ENCODE measurements around the gene VTI1B.

Gene VTI1B

DNA sequence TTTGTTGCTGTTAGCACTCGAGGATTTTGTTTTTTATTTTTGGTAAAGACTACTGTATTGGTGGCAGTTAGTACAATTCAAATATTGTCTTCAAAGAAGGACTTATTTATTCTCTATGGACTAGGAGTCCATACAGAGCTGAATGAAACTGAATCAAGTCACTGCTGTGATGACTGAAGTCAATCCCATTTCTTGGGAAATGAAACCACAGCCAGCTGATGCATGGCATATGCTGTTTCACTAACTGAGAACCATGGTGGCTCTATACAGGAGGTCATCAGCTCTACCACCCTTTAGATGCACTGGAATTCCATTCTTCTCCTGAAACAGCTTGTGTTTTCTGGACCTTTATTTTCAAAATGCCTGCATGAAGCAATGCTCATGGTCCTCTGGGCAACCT is 22.2 kb downstream of the VTI1B start:
- Histone ChIP-seq H3K4me2 (ENCODE audit: low read depth, low read length, poor library complexity, severe bottlenecking) (no peak overlapping the region), H3K79me2 (ENCODE audit: insufficient read depth, low read length) (no peaks in the 10 kb centered on the region), H3K27me3 (ENCODE audit: low read length) (no peaks in the 10 kb centered on the region)

DNA sequence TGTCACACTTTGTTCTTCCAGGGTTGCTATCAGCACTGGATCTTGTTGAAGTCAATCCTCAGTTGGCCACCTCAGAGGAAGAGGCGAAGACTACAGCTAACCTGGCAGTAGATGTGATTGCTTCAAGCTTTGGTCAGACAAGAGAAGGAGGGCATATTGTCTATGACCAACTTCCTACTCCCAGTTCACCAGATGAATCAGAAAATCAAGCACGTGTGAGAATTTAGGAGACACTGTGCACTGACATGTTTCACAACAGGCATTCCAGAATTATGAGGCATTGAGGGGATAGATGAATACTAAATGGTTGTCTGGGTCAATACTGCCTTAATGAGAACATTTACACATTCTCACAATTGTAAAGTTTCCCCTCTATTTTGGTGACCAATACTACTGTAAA is 23.7 kb downstream of the VTI1B start:
- Histone ChIP-seq H4K20me1 (ENCODE audit: low read depth, low read length) (no peaks in the 10 kb centered on the region), H3F3A (ENCODE audit: insufficient read depth) (no peaks in the 10 kb centered on the region), H3K79me2 (ENCODE audit: insufficient read depth, low read length) (no peaks in the 10 kb centered on the region), H3K4me2 (ENCODE audit: low read depth, low read length, poor library complexity, severe bottlenecking) (no peak overlapping the region), H3K9me3 (ENCODE audit: insufficient read depth, low read length) (no peaks in the 10 kb centered on the region), H3K9ac (ENCODE audit: low read length) (no peak overlapping the region), H3K36me3 (ENCODE audit: low read length) (peaks cover 12% of the 10 kb centered on the region), H3K27ac (ENCODE audit: low read depth, low read length) (no peak overlapping the region), H3K9me2 (replicated peaks; ENCODE audit: insufficient read depth, low read length) (no peaks in the 10 kb centered on the region), H2AFZ (ENCODE audit: low read depth, low read length, severe bottlenecking) (no peak overlapping the region), H3K4me3 (ENCODE audit: insufficient read depth, low read length, poor library complexity, severe bottlenecking) (no peak overlapping the region), H3K27me3 (ENCODE audit: low read length) (no peaks in the 10 kb centered on the region)
- no peak for TF ChIP-seq EZH2phosphoT487 (conservative IDR thresholded peaks at IDR 0.05; ENCODE audit: low read length)

More for the DNA sequence above, 22.2 kb downstream of the VTI1B start:
- no peak overlapping the region for H3K27ac ChIP-seq (ENCODE audit: low read depth, low read length)
- no peak overlapping the region for H3K9ac ChIP-seq (ENCODE audit: low read length)
- H2AFZ ChIP-seq (ENCODE audit: low read depth, low read length, severe bottlenecking): no peak overlapping the region
- no peaks in the 10 kb centered on the region for H4K20me1 ChIP-seq (ENCODE audit: low read depth, low read length)
- no peaks in the 10 kb centered on the region for H3F3A ChIP-seq (ENCODE audit: insufficient read depth)
- TF ChIP-seq CTCF (IDR thresholded peaks at IDR 0.05; ENCODE audit: insufficient read depth, low read length, poor library complexity, severe bottlenecking) (no peak), EZH2phosphoT487 (conservative IDR thresholded peaks at IDR 0.05; ENCODE audit: low read length) (no peak)
- H3K36me3 ChIP-seq (ENCODE audit: low read length): peaks cover 15% of the 10 kb centered on the region
- no peaks in the 10 kb centered on the region for H3K9me2 ChIP-seq (replicated peaks; ENCODE audit: insufficient read depth, low read length)
- no peaks in the 10 kb centered on the region for H3K9me3 ChIP-seq (ENCODE audit: insufficient read depth, low read length)
- H3K4me3 ChIP-seq (ENCODE audit: insufficient read depth, low read length, poor library complexity, severe bottlenecking): no peak overlapping the region

DNA sequence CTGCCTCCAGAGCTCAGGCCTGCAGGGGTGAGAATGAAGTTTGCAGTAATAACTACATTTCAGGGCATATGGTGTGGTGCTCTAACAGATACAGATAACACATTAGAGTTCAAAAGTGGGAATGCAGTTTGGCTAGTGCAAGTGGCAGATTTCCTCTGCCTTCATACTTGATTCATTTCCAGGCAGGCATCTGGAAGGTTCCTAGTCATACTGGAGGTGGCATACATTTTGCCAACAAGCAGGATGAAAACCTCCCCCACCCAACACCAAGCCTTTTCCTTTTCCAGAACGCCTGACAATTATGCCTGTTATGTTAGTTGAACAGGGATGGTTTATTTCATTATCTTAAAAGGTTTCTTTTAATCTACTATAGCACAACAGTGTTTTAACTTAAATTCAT is 24.3 kb downstream of the VTI1B start:
- no peak overlapping the region for H3K27ac ChIP-seq (ENCODE audit: low read depth, low read length)
- no peaks in the 10 kb centered on the region for H4K20me1 ChIP-seq (ENCODE audit: low read depth, low read length)
- H3F3A ChIP-seq (ENCODE audit: insufficient read depth): no peaks in the 10 kb centered on the region
- no peak overlapping the region for H3K4me2 ChIP-seq (ENCODE audit: low read depth, low read length, poor library complexity, severe bottlenecking)
- H3K79me2 ChIP-seq (ENCODE audit: insufficient read depth, low read length): no peaks in the 10 kb centered on the region
- H3K9ac ChIP-seq (ENCODE audit: low read length): no peak overlapping the region
- H2AFZ ChIP-seq (ENCODE audit: low read depth, low read length, severe bottlenecking): no peak overlapping the region
- H3K9me2 ChIP-seq (replicated peaks; ENCODE audit: insufficient read depth, low read length): no peaks in the 10 kb centered on the region
- no peaks in the 10 kb centered on the region for H3K27me3 ChIP-seq (ENCODE audit: low read length)
- TF ChIP-seq CTCF (IDR thresholded peaks at IDR 0.05; ENCODE audit: insufficient read depth, low read length, poor library complexity, severe bottlenecking): no peak
- TF ChIP-seq EZH2phosphoT487 (conservative IDR thresholded peaks at IDR 0.05; ENCODE audit: low read length): no peak
- no peak overlapping the region for H3K4me3 ChIP-seq (ENCODE audit: insufficient read depth, low read length, poor library complexity, severe bottlenecking)
- no peaks in the 10 kb centered on the region for H3K9me3 ChIP-seq (ENCODE audit: insufficient read depth, low read length)
- H3K36me3 ChIP-seq (ENCODE audit: low read length): peaks cover 12% of the 10 kb centered on the region

- H3K27ac ChIP-seq (ENCODE audit: low read depth, low read length): no peak overlapping the region
- H2AFZ ChIP-seq (ENCODE audit: low read depth, low read length, severe bottlenecking): no peak overlapping the region
- H3F3A ChIP-seq (ENCODE audit: insufficient read depth): no peaks in the 10 kb centered on the region
- TF ChIP-seq EZH2phosphoT487 (conservative IDR thresholded peaks at IDR 0.05; ENCODE audit: low read length) (no peak), CTCF (IDR thresholded peaks at IDR 0.05; ENCODE audit: insufficient read depth, low read length, poor library complexity, severe bottlenecking) (no peak)
- H3K4me2 ChIP-seq (ENCODE audit: low read depth, low read length, poor library complexity, severe bottlenecking): no peak overlapping the region
- H4K20me1 ChIP-seq (ENCODE audit: low read depth, low read length): no peaks in the 10 kb centered on the region
- no peak overlapping the region for H3K4me3 ChIP-seq (ENCODE audit: insufficient read depth, low read length, poor library complexity, severe bottlenecking)
- H3K9ac ChIP-seq (ENCODE audit: low read length): no peak overlapping the region
- H3K9me2 ChIP-seq (replicated peaks; ENCODE audit: insufficient read depth, low read length): no peaks in the 10 kb centered on the region
- H3K27me3 ChIP-seq (ENCODE audit: low read length): no peaks in the 10 kb centered on the region
- peaks cover 5% of the 10 kb centered on the region; the same call in 1 of the 2 replicates for H3K36me3 ChIP-seq (ENCODE audit: low read length)
- H3K9me3 ChIP-seq (ENCODE audit: insufficient read depth, low read length): no peaks in the 10 kb centered on the region
- H3K79me2 ChIP-seq (ENCODE audit: insufficient read depth, low read length): no peaks in the 10 kb centered on the region
Measured at GRCh38 chr14:67646131-67646530, 28.3 kb downstream of the VTI1B start.
